ENCODE results near the gene FKBP15.

The FKBP15 gene

GRCh38 chr9:113228130-113228665, 7.1 kb upstream of the FKBP15 start:
- Histone ChIP-seq H3K36me3 (replicated peaks; ENCODE audit: low read depth, low read length) (peaks cover 25% of the 10 kb centered on the region), H3K27me3 (ENCODE audit: low read depth, low read length) (no peaks in the 10 kb centered on the region), H3K4me2 (ENCODE audit: low read length) (no peak overlapping the region), H3K4me3 (ENCODE audit: low read length) (no peak overlapping the region), H4K20me1 (ENCODE audit: insufficient read depth, low read length) (peaks cover 12% of the 10 kb centered on the region), H3K79me2 (ENCODE audit: low read length) (peaks cover 8% of the 10 kb centered on the region; the same call in 1 of the 2 replicates), H3K9ac (ENCODE audit: low read length) (no peak overlapping the region), H3K4me1 (ENCODE audit: low read length) (peaks cover 28% of the 10 kb centered on the region), H2AFZ (ENCODE audit: low read depth, low read length) (no peak overlapping the region), H3K27ac (ENCODE audit: low read length) (no peak overlapping the region), H3K9me3 (ENCODE audit: insufficient read depth, low read length) (no peaks in the 10 kb centered on the region)
- TF ChIP-seq EZH2phosphoT487 (IDR thresholded peaks at IDR 0.05; ENCODE audit: low read depth) (no peak), CTCF (IDR thresholded peaks at IDR 0.05; ENCODE audit: low read depth, low read length) (no peak)

GRCh38 chr9:113227436-113227835, 6.4 kb upstream of the FKBP15 start:
- Histone ChIP-seq H3K9ac (ENCODE audit: low read length) (no peak overlapping the region), H2AFZ (ENCODE audit: low read depth, low read length) (no peak overlapping the region), H3K4me3 (ENCODE audit: low read length) (no peak overlapping the region), H4K20me1 (ENCODE audit: insufficient read depth, low read length) (peaks cover 7% of the 10 kb centered on the region), H3K79me2 (ENCODE audit: low read length) (peaks cover 14% of the 10 kb centered on the region), H3K27ac (ENCODE audit: low read length) (no peak overlapping the region), H3K4me1 (ENCODE audit: low read length) (peaks cover 27% of the 10 kb centered on the region), H3K4me2 (ENCODE audit: low read length) (no peak overlapping the region), H3K36me3 (replicated peaks; ENCODE audit: low read depth, low read length) (peaks cover 25% of the 10 kb centered on the region), H3K27me3 (ENCODE audit: low read depth, low read length) (no peaks in the 10 kb centered on the region), H3K9me3 (ENCODE audit: insufficient read depth, low read length) (no peaks in the 10 kb centered on the region)
- TF ChIP-seq CTCF (IDR thresholded peaks at IDR 0.05; ENCODE audit: low read depth, low read length) (no peak), EZH2phosphoT487 (IDR thresholded peaks at IDR 0.05; ENCODE audit: low read depth) (no peak)

GRCh38 chr9:113223963-113224362, 2.9 kb upstream of the FKBP15 start:
- no peak overlapping the region for H3K4me3 ChIP-seq (ENCODE audit: low read length)
- H3K79me2 ChIP-seq (ENCODE audit: low read length), result peaks cover 36% of the 10 kb centered on the region
- H4K20me1 ChIP-seq (ENCODE audit: insufficient read depth, low read length), result peaks cover 11% of the 10 kb centered on the region
- H3K4me1 ChIP-seq (ENCODE audit: low read length), result peaks cover 35% of the 10 kb centered on the region
- TF ChIP-seq CTCF (IDR thresholded peaks at IDR 0.05; ENCODE audit: low read depth, low read length) (no peak), EZH2phosphoT487 (IDR thresholded peaks at IDR 0.05; ENCODE audit: low read depth) (no peak)
- no peaks in the 10 kb centered on the region for H3K9me3 ChIP-seq (ENCODE audit: insufficient read depth, low read length)
- H3K36me3 ChIP-seq (replicated peaks; ENCODE audit: low read depth, low read length), result peaks cover 23% of the 10 kb centered on the region
- no peak overlapping the region for H3K4me2 ChIP-seq (ENCODE audit: low read length)
- H3K27ac ChIP-seq (ENCODE audit: low read length), result no peak overlapping the region
- no peak overlapping the region for H3K9ac ChIP-seq (ENCODE audit: low read length)
- no peaks in the 10 kb centered on the region for H3K27me3 ChIP-seq (ENCODE audit: low read depth, low read length)
- no peak overlapping the region for H2AFZ ChIP-seq (ENCODE audit: low read depth, low read length)

- H3K27ac ChIP-seq (ENCODE audit: low read length), result no peak overlapping the region
- no peaks in the 10 kb centered on the region for H3K9me3 ChIP-seq (ENCODE audit: insufficient read depth, low read length)
- no peak overlapping the region for H2AFZ ChIP-seq (ENCODE audit: low read depth, low read length)
- H4K20me1 ChIP-seq (ENCODE audit: insufficient read depth, low read length), result peaks cover 14% of the 10 kb centered on the region
- H3K9ac ChIP-seq (ENCODE audit: low read length), result peak overlapping the region; percentile 83
- H3K36me3 ChIP-seq (replicated peaks; ENCODE audit: low read depth, low read length), result peaks cover 29% of the 10 kb centered on the region
- H3K27me3 ChIP-seq (ENCODE audit: low read depth, low read length), result no peaks in the 10 kb centered on the region
- peaks cover 37% of the 10 kb centered on the region for H3K4me1 ChIP-seq (ENCODE audit: low read length)
- H3K4me3 ChIP-seq (ENCODE audit: low read length), result peak overlapping the region; percentile 92
- H3K79me2 ChIP-seq (ENCODE audit: low read length), result peaks cover 44% of the 10 kb centered on the region
- H3K4me2 ChIP-seq (ENCODE audit: low read length), result peak overlapping the region; percentile 89
- TF ChIP-seq EZH2phosphoT487 (IDR thresholded peaks at IDR 0.05; ENCODE audit: low read depth), result no peak
- no peak for TF ChIP-seq CTCF (IDR thresholded peaks at IDR 0.05; ENCODE audit: low read depth, low read length)
Observed at GRCh38 chr9:113222482-113222841, 1.4 kb upstream of the FKBP15 start.
